PFSK-1 (cell line): ENCODE measurements around the gene MIPEP.

Source experiments
- POLR2AphosphoS5 ChIP-seq: IDR thresholded peaks from 2 replicates; pipeline ENCODE4 v1.6.1; 2012; ENCODE audit warnings: low read depth, mild to moderate bottlenecking, control low read depth, low read length, moderate library complexity
- SIN3A ChIP-seq: IDR thresholded peaks from 2 replicates; pipeline ENCODE4 v1.6.1; 2012; ENCODE audit warnings: mild to moderate bottlenecking, low read length, moderate library complexity, borderline replicate concordance; ENCODE audit not compliant: insufficient read depth
- TAF1 ChIP-seq: IDR thresholded peaks from 2 replicates; pipeline ENCODE4 v1.6.1; 2012; ENCODE audit warnings: low read length, control low read depth, borderline replicate concordance; ENCODE audit not compliant: insufficient read depth

DNA sequence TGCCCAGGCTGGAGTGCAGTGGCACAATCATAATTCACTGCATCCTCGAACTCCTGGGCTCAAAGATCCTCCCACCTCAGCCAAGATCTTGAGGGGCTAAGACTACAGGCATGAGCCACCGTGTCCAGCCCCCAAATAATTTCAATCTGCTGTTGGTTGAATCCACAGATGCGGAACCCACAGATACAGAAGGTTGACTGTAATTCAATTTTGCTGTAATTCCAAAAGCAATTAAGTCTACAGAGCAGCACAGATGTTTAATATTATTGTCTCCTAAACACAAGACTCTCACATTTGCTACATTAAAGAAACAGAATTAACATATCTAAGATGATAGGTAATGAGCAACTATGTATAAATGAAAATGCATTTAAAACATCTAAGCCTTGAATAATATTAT, 75.6 kb downstream of the MIPEP start:
- TF ChIP-seq TAF1: no peak
- TF ChIP-seq POLR2AphosphoS5: no peak
- TF ChIP-seq SIN3A: no peak
